H1 (cell line): ENCODE data around the gene NFX1.

Experiments
- BCL11A ChIP-seq, 2 experiments: IDR thresholded peaks; one replicate each; pipeline ENCODE4 v1.6.1; 2011; ENCODE audit warnings: low read depth in 2 of 2, low read length in 2 of 2, mild to moderate bottlenecking in 2 of 2
- CTCF ChIP-seq, 3 experiments: IDR thresholded peaks; 1 replicate in 2 of 3; 2 replicates in 1 of 3; pipeline versions ENCODE4 v1.5.1 to v1.6.1; 2011; ENCODE audit warnings: low read length in 3 of 3, mild to moderate bottlenecking in 3 of 3, inconsistent platforms in 2 of 3, low read depth in 1 of 3, moderate library complexity in 1 of 3; ENCODE audit not compliant: insufficient read depth in 1 of 3; ENCODE audit errors: control extremely low read depth in 1 of 3
- EP300 ChIP-seq, 2 experiments: IDR thresholded peaks; 1 replicate in 1 of 2; 2 replicates in 1 of 2; pipeline ENCODE4 v1.6.1; 2011 to 2012; ENCODE audit warnings: low read depth in 2 of 2, low read length in 2 of 2, mild to moderate bottlenecking in 2 of 2, borderline replicate concordance in 1 of 2, inconsistent platforms in 1 of 2, moderate library complexity in 1 of 2
- FOSL1 ChIP-seq: IDR thresholded peaks from 2 replicates; pipeline ENCODE4 v1.6.1; 2011; ENCODE audit warnings: mild to moderate bottlenecking, low read depth, low read length, moderate library complexity; ENCODE audit not compliant: insufficient read depth
- KDM5A ChIP-seq: fragments of 200-600 bp; IDR thresholded peaks from 2 replicates; pipeline ENCODE4 v1.7.1; 2012; ENCODE audit warnings: mild to moderate bottlenecking, low read length, inconsistent platforms, mixed read lengths
- NRF1 ChIP-seq: IDR thresholded peaks from 2 replicates; pipeline ENCODE4 v1.6.1; 2011; ENCODE audit warnings: mild to moderate bottlenecking, low read depth, low read length, improper control_type of control experiment
- POLR2A ChIP-seq, 2 experiments: IDR thresholded peaks; 1 replicate in 1 of 2; 2 replicates in 1 of 2; pipeline ENCODE4 v1.6.1; 2011; ENCODE audit warnings: low read depth in 2 of 2, low read length in 2 of 2, mild to moderate bottlenecking in 2 of 2; ENCODE audit errors: control extremely low read depth in 1 of 2
- POLR2AphosphoS5 ChIP-seq: IDR thresholded peaks from 2 replicates; pipeline ENCODE4 v1.6.1; 2011; ENCODE audit warnings: low read depth, low read length
- RXRA ChIP-seq: IDR thresholded peaks from 2 replicates; pipeline ENCODE4 v1.6.1; 2011; ENCODE audit warnings: low read depth, mild to moderate bottlenecking, low read length, moderate library complexity; ENCODE audit not compliant: insufficient read depth
- SIN3A ChIP-seq, 2 experiments: IDR thresholded peaks in 1 of 2; conservative IDR thresholded peaks in 1 of 2; 2 replicates each; pipeline ENCODE4 v1.6.1; 2011 to 2012; ENCODE audit warnings: low read length in 2 of 2, improper control_type of control experiment in 1 of 2, low read depth in 1 of 2, mild to moderate bottlenecking in 1 of 2
- YY1 ChIP-seq: IDR thresholded peaks from 2 replicates; pipeline ENCODE4 v1.6.1; 2011; ENCODE audit warnings: low read depth, mild to moderate bottlenecking, low read length

GRCh38 chr9:33393581-33393980 is 103.3 kb downstream of the NFX1 start:
- no peak for TF ChIP-seq EP300 (IDR thresholded peaks at IDR 0.05; ENCODE audit: borderline replicate concordance in 1 of 2, low read depth in 2 of 2, low read length in 2 of 2)
- TF ChIP-seq KDM5A: no peak
- no peak for TF ChIP-seq POLR2A (IDR thresholded peaks at IDR 0.05; ENCODE audit: control extremely low read depth in 1 of 2, low read depth in 2 of 2, low read length in 2 of 2)
- no peak for TF ChIP-seq RXRA
- TF ChIP-seq BCL11A (IDR thresholded peaks at IDR 0.05; ENCODE audit: low read depth in 2 of 2, low read length in 2 of 2): no peak
- TF ChIP-seq FOSL1: no peak
- TF ChIP-seq CTCF (IDR thresholded peaks at IDR 0.05; ENCODE audit: control extremely low read depth in 1 of 3, insufficient read depth in 1 of 3, low read depth in 1 of 3, low read length in 3 of 3): no peak
- TF ChIP-seq YY1: no peak
- no peak for TF ChIP-seq POLR2AphosphoS5
- no peak for TF ChIP-seq NRF1
- TF ChIP-seq SIN3A (conservative IDR thresholded peaks at IDR 0.05 in 1 of 2, IDR thresholded peaks at IDR 0.05 in 1 of 2; ENCODE audit: low read depth in 1 of 2, low read length in 2 of 2): no peak
